GM21529 (cell line): ENCODE results near the gene S100A3.

Experiments used
- ATAC-seq: cut with Tn5 transposase; IDR thresholded peaks from one replicate; pipeline ENCODE4 v1.9.1; 2021; ENCODE audit not compliant: unreplicated experiment

S100A3 gene

GRCh38 chr1:153550398-153550758, 1.3 kb upstream of the S100A3 start:
- ATAC-seq: no peak

- no peak for ATAC-seq
Measured at GRCh38 chr1:153549741-153550397, 811 bp upstream of the S100A3 start.

GRCh38 chr1:153547560-153548551, 1.2 kb downstream of the S100A3 start:
- no peak for ATAC-seq

GRCh38 chr1:153546796-153547559, 2.1 kb downstream of the S100A3 start:
- no peak for ATAC-seq

GRCh38 chr1:153546371-153546770, 2.7 kb downstream of the S100A3 start:
- ATAC-seq: no peak

GRCh38 chr1:153545067-153546055, 3.7 kb downstream of the S100A3 start, which contains the start of gene S100A4:
TSS of gene S100A4 (minus strand) at chr1:153545806. CDS start at chr1:153544794, 1,012 bp downstream.
- peak; percentile 58 for ATAC-seq

GRCh38 chr1:153544453-153545066, 4.5 kb downstream of the S100A3 start:
- ATAC-seq: no peak

GRCh38 chr1:153543736-153544135, 5.3 kb downstream of the S100A3 start:
- ATAC-seq: no peak

GRCh38 chr1:153542956-153543711, 5.9 kb downstream of the S100A3 start:
- no peak for ATAC-seq

GRCh38 chr1:153541641-153542590, 7.1 kb downstream of the S100A3 start:
- no peak for ATAC-seq

- ATAC-seq: no peak
Measured at GRCh38 chr1:153540394-153541361, 8.4 kb downstream of the S100A3 start, which contains the start of gene S100A5. TSS of gene S100A5 (minus strand) at chr1:153540934. CDS start at chr1:153540191, 743 bp downstream.

- no peak for ATAC-seq
Measured at GRCh38 chr1:153539395-153540093, 9.5 kb downstream of the S100A3 start.

- no peak for ATAC-seq
Measured at GRCh38 chr1:153538315-153538821, 10.7 kb downstream of the S100A3 start.

GRCh38 chr1:153537376-153537730, 11.7 kb downstream of the S100A3 start:
- no peak for ATAC-seq

GRCh38 chr1:153536671-153537375, 12.2 kb downstream of the S100A3 start:
- ATAC-seq: no peak
